Rectal smooth muscle tissue (tissue), 1 donor: ENCODE results near the gene PLA2G2D.

Source experiments
- H3K27ac ChIP-seq: one replicate; pipeline ENCODE4 v1.7.0; 2013; ENCODE audit warnings: low read depth, low read length, inconsistent platforms
- H3K27me3 ChIP-seq: one replicate; pipeline ENCODE4 v1.7.0; 2013; ENCODE audit warnings: low read length; ENCODE audit not compliant: control insufficient read depth, insufficient read depth
- H3K36me3 ChIP-seq: one replicate; pipeline ENCODE4 v1.7.0; 2013; ENCODE audit warnings: low read length; ENCODE audit not compliant: control insufficient read depth, insufficient read depth
- H3K4me1 ChIP-seq: one replicate; pipeline ENCODE4 v1.7.0; 2013; ENCODE audit warnings: low read length; ENCODE audit not compliant: control insufficient read depth, insufficient read depth
- H3K4me3 ChIP-seq: one replicate; pipeline ENCODE4 v1.7.0; 2013; ENCODE audit warnings: low read length
- H3K9ac ChIP-seq: one replicate; pipeline ENCODE4 v1.7.0; 2013; ENCODE audit warnings: low read length

PLA2G2D gene

DNA sequence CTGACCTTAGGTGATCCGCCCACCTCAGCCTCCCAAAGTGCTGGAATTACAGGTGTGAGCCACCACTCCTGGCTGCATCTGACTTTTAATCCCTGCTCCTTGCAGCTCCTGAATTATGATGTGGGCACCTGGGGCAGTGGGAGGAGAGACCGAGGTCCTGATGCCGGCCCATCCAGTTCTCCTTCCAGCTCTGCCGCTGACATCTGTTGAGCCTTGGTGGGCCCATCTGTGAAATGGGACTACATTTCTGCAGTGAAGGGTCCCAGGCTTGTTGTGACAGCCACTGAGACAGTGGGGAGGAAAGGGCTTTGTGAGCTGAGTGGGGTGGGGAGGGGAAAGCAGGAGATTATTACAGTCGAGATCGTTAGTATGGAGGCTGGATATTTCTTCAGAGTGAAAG, 31.6 kb upstream of the PLA2G2D start:
- Histone ChIP-seq H3K27ac (no peak overlapping the region), H3K4me1 (peaks cover 5% of the 10 kb centered on the region), H3K27me3 (no peaks in the 10 kb centered on the region), H3K4me3 (no peak overlapping the region), H3K9ac (no peak overlapping the region), H3K36me3 (no peaks in the 10 kb centered on the region)

- no peak overlapping the region for H3K4me3 ChIP-seq
- H3K27ac ChIP-seq, result no peak overlapping the region
- H3K9ac ChIP-seq, result no peak overlapping the region
- H3K4me1 ChIP-seq, result peaks cover 5% of the 10 kb centered on the region
- H3K27me3 ChIP-seq, result no peaks in the 10 kb centered on the region
- no peaks in the 10 kb centered on the region for H3K36me3 ChIP-seq
Observed at GRCh38 chr1:20150326-20150705, 31.0 kb upstream of the PLA2G2D start.

DNA sequence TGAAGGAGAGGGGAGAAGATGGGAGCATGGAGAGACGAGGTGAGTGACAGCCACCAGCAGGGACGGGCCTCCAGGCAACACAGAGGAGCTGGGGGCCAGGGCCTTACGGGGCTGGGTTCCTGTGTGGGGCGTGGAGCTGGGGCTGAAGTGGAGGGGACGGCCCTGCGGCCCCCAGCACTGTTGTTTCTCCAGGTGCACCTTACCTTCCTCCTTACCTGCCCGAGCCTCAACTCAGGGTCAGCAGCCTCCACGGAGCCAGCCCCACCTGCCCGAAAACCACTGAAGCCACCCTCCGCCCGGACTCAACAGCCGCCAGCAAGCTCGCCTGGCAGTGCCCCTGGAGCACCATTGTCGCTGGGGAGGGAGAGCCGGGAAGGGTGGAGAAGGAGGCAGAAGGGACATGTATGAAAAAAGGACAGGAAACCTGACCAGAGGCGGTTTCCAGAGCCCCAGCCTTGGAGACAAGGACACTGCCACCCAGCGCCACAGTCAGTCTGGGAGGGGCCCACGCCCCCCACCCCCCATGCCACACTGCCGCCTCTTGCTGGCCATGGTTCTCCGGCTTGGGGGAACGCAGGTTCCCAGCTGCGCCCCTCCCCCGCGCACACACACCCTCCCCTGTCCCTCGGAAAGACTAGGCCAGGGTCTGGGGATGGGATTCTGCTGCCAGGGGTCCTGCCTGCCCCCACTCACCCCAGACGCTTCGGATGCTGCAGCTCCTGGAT, 30.4 kb upstream of the PLA2G2D start:
- H3K27ac ChIP-seq, result no peak overlapping the region
- H3K4me3 ChIP-seq, result no peak overlapping the region
- H3K27me3 ChIP-seq, result no peaks in the 10 kb centered on the region

GRCh38 chr1:20148571-20149500, 29.5 kb upstream of the PLA2G2D start:
- no peak overlapping the region for H3K9ac ChIP-seq
- H3K27ac ChIP-seq, result no peak overlapping the region
- H3K27me3 ChIP-seq, result no peaks in the 10 kb centered on the region
- H3K4me3 ChIP-seq, result no peak overlapping the region
- H3K4me1 ChIP-seq, result peaks cover 5% of the 10 kb centered on the region
- H3K36me3 ChIP-seq, result no peaks in the 10 kb centered on the region

More for the DNA sequence above, 30.4 kb upstream of the PLA2G2D start:
- no peak overlapping the region for H3K9ac ChIP-seq
- no peaks in the 10 kb centered on the region for H3K36me3 ChIP-seq
- peaks cover 5% of the 10 kb centered on the region for H3K4me1 ChIP-seq

GRCh38 chr1:20147846-20148570, 28.7 kb upstream of the PLA2G2D start:
- no peaks in the 10 kb centered on the region for H3K36me3 ChIP-seq
- no peak overlapping the region for H3K9ac ChIP-seq
- no peaks in the 10 kb centered on the region for H3K27me3 ChIP-seq
- no peak overlapping the region for H3K27ac ChIP-seq
- peaks cover 5% of the 10 kb centered on the region for H3K4me1 ChIP-seq
- H3K4me3 ChIP-seq, result no peak overlapping the region

GRCh38 chr1:20143734-20144565, 24.6 kb upstream of the PLA2G2D start:
- Histone ChIP-seq H3K36me3 (no peaks in the 10 kb centered on the region), H3K9ac (no peak overlapping the region), H3K27ac (no peak overlapping the region), H3K4me3 (no peak overlapping the region), H3K4me1 (no peaks in the 10 kb centered on the region), H3K27me3 (no peaks in the 10 kb centered on the region)

- Histone ChIP-seq H3K4me1 (no peaks in the 10 kb centered on the region), H3K36me3 (no peaks in the 10 kb centered on the region), H3K9ac (no peak overlapping the region), H3K27me3 (no peaks in the 10 kb centered on the region), H3K27ac (no peak overlapping the region), H3K4me3 (no peak overlapping the region)
Observed at GRCh38 chr1:20143318-20143717, 24.0 kb upstream of the PLA2G2D start.

- Histone ChIP-seq H3K27ac (no peak overlapping the region), H3K4me1 (no peaks in the 10 kb centered on the region), H3K9ac (no peak overlapping the region), H3K36me3 (no peaks in the 10 kb centered on the region), H3K27me3 (no peaks in the 10 kb centered on the region), H3K4me3 (no peak overlapping the region)
Observed at GRCh38 chr1:20142001-20142710, 22.8 kb upstream of the PLA2G2D start.

DNA sequence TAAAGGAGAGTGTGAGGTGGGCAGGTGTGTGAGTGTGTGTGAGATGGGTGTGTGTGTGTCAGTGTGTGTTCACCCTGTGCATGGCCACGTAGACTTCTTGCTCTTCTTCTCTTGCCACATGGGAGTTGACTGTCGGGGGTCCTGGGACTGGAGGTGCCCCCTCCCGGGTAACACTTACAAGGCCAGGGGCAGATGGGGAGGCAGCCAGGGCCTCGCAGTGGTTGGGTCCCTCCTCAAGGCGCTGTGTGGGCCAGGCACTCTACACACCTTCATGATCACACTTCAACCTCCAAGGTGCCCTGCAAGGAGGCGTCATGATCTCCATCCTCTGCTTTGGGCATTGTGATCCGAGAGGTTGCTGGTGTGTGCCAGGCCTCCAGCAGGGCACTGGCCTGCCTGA, 22.1 kb upstream of the PLA2G2D start:
- no peak overlapping the region for H3K4me3 ChIP-seq
- no peaks in the 10 kb centered on the region for H3K36me3 ChIP-seq
- H3K9ac ChIP-seq, result no peak overlapping the region
- H3K27me3 ChIP-seq, result no peaks in the 10 kb centered on the region
- H3K4me1 ChIP-seq, result no peaks in the 10 kb centered on the region
- H3K27ac ChIP-seq, result no peak overlapping the region

- H3K4me3 ChIP-seq, result no peak overlapping the region
- H3K27ac ChIP-seq, result no peak overlapping the region
- H3K9ac ChIP-seq, result no peak overlapping the region
- H3K36me3 ChIP-seq, result no peaks in the 10 kb centered on the region
- H3K4me1 ChIP-seq, result no peaks in the 10 kb centered on the region
- no peaks in the 10 kb centered on the region for H3K27me3 ChIP-seq
Observed at GRCh38 chr1:20141001-20141400, 21.7 kb upstream of the PLA2G2D start.

DNA sequence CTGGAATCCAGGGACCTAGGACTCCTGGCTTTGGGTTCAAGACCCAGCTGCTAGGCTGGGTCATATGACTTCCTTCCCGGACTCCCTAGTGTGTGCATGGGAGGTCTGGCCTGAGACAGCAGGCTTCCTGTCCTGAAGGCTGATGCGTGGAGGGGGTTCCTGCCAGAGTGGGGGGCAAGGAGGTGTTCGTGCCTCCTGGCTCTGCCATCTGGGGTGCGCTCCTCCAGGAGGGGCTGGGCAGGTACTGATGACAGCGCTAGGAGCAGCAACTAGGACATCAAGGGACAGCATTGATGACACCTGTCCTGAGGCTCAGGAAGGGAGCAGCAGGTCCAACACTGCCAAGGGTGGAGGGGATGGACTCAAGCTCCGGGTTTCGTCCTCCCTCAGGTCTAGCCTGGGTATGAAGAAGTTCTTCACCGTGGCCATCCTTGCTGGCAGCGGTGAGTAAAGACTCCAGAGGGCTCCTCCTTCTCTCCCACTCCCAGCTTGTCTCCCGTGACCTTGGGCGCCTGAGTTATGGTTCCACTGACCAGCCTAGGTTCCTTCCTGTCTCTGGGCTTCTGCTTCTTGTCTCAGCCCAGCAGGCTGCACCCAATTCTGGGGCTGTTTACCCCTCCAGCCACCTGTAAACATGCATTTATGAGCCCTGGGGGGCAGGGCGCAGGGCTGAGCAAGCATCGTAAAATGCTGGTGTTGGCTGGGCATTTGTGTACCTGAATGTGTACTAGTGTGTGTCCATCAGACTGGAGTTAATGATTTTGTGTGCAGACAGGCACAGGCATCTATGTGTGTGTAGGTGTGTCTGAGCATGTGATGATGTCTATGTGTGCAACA, 20.7 kb upstream of the PLA2G2D start:
- Histone ChIP-seq H3K4me1 (no peaks in the 10 kb centered on the region), H3K27ac (no peak overlapping the region), H3K9ac (no peak overlapping the region), H3K36me3 (no peaks in the 10 kb centered on the region), H3K27me3 (no peaks in the 10 kb centered on the region), H3K4me3 (no peak overlapping the region)
